ENCODE results near the gene RUVBL1. TPM values are rescaled to one million over a fixed set of nuclear protein-coding genes. Genes with fewer than 3 reads are reported as not detected.
"Not testable (repeated sequence)": the region's sequence is repeated elsewhere in the genome, so short reads cannot be mapped to it uniquely, and the experiment has no call there.

Gene RUVBL1
- total RNA-seq, 2 donors from 2014 or later = 7.5 to 22.1 TPM

DNA sequence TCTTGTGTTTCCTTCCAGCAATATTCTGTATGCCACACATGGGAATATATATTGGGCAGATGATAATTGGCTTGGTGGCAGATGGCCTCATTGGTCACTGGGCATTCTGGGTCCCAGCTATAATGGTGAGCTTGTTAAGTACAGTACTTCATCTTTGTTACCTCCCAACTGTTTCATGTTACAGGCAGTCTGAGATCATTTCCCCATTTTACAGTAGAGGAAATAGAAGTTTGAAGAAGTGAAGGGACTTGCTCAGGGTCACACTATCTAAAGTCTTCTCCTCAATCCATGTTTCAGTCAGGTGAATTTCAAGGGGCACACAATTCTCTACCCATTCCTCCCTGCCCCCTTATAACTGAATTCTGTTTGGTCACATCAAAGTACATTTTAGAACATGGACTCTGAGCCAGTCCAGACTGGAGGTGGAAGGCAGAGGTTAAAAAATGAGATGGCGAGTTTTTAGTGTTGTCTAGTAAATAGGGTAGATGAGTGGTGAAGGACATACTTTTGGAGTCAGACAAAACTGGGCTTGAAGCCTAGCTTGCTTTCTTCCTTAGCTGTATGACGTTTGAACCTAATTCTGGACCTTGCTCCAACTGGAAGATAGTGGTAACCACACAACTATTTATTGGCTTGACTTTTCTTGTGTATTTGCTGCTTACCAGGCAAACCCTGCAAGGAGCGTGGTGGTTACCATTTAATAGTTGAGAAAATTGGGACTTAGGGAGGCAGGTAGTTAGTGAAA lies 32.2 kb upstream of the RUVBL1 start:
- Histone ChIP-seq H3K27ac (no peak overlapping the region), H3K4me3 (no peak overlapping the region), H3K9me3 (no peaks in the 10 kb centered on the region), H3K36me3 (replicated peaks in 1 of 2; ENCODE audit: insufficient read depth in 1 of 2, low read depth in 2 of 2) (no peaks in the 10 kb centered on the region), H3K27me3 (no peaks in the 10 kb centered on the region), H3K4me1 (peaks cover 13% of the 10 kb centered on the region)
- no peak for TF ChIP-seq POLR2A (IDR thresholded peaks at IDR 0.05)
- TF ChIP-seq, protein P1, sequence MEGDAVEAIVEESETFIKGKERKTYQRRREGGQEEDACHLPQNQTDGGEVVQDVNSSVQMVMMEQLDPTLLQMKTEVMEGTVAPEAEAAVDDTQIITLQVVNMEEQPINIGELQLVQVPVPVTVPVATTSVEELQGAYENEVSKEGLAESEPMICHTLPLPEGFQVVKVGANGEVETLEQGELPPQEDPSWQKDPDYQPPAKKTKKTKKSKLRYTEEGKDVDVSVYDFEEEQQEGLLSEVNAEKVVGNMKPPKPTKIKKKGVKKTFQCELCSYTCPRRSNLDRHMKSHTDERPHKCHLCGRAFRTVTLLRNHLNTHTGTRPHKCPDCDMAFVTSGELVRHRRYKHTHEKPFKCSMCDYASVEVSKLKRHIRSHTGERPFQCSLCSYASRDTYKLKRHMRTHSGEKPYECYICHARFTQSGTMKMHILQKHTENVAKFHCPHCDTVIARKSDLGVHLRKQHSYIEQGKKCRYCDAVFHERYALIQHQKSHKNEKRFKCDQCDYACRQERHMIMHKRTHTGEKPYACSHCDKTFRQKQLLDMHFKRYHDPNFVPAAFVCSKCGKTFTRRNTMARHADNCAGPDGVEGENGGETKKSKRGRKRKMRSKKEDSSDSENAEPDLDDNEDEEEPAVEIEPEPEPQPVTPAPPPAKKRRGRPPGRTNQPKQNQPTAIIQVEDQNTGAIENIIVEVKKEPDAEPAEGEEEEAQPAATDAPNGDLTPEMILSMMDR (IDR thresholded peaks at IDR 0.05) = no peak
- intact Hi-C loops (cut with DNase I) = no loop called here
- no peak for DNase-seq
- no peak for ATAC-seq
- WGBS, 2 donors = 74 to 96% methylated on average over 3 of the region's 3 CpGs

- H3K4me3 ChIP-seq = not testable (repeated sequence)
Observed at GRCh38 chr3:128154354-128154753, 30.7 kb upstream of the RUVBL1 start.

DNA sequence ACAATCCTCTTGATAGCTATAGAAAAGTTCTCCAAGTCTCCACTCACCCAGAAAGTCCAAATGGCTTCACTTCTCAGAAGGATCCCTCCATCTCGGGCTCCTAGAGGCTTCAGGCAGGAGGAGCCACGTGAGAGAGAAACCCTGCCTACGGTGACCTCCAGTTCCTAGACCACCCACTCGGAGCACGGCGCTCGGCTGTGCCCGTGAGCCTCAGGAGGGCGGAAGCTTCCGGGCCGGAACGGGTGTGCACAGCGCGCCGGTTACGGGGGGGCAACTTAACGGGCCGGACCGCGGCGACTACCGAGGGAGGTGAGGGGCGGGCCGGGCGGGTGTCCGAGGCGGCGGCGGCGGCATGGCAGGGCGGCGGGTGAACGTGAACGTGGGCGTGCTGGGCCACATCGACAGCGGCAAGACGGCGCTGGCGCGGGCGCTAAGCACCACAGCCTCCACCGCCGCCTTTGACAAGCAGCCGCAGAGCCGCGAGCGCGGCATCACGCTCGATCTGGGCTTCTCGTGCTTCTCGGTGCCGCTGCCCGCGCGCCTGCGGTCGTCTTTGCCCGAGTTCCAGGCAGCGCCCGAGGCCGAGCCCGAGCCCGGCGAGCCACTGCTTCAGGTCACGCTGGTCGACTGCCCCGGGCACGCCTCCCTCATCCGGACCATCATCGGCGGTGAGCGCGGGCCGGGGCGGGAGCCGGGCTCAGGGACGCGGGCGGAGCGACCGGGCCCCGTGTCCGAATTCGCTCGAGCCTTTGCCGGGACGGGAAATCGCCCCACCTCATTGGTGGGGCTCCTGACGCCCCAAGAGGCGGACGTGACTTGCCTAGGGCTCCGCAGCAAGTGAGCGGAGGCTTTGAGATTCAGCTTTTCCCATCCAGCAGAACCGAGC lies 29.8 kb upstream of the RUVBL1 start, which contains the start of gene EEFSEC:
EEFSEC (plus strand) TSS at position 326 of the 886 bp plus-strand sequence; CDS start at position 353, 27 bp downstream.
- ATAC-seq (peak; percentile 97), DNase-seq (peak; percentile 83 to 88 (median 84))
- Histone ChIP-seq H3K9me3 (no peaks in the 10 kb centered on the region), H3K4me3 (peak within 1 kb of the TSS; percentile 69 to 99), H3K4me1 (peaks cover 13% of the 10 kb centered on the region), H3K27ac (peak within 1 kb of the TSS; percentile 58 to 88 (median 78)), H3K27me3 (no peaks in the 10 kb centered on the region), H3K36me3 (replicated peaks in 1 of 2; ENCODE audit: insufficient read depth in 1 of 2, low read depth in 2 of 2) (no peaks in the 10 kb centered on the region)
- intact Hi-C loops (cut with DNase I) = no loop called here
- TF ChIP-seq, protein P1 (IDR thresholded peaks at IDR 0.05) = peak in 2 of 7 experiments; percentile 15
- peak in 2 of 3 donors; percentile 59 to 66 for TF ChIP-seq POLR2A (IDR thresholded peaks at IDR 0.05)
- 0% methylated on average over 8 to 93 of the region's 96 CpGs for WGBS, 2 donors

More at GRCh38 chr3:128154354-128154753, 30.7 kb upstream of the RUVBL1 start:
- 81% methylated on average over 16 of the region's 16 CpGs for WGBS, 2 donors
- H3K27me3 ChIP-seq; H3K36me3 ChIP-seq (replicated peaks in 1 of 2; ENCODE audit: insufficient read depth in 1 of 2, low read depth in 2 of 2); intact Hi-C loops (cut with DNase I); H3K27ac ChIP-seq; H3K9me3 ChIP-seq; ATAC-seq; DNase-seq: not testable (repeated sequence)
- H3K4me1 ChIP-seq = peaks cover 13% of the 10 kb centered on the region

DNA sequence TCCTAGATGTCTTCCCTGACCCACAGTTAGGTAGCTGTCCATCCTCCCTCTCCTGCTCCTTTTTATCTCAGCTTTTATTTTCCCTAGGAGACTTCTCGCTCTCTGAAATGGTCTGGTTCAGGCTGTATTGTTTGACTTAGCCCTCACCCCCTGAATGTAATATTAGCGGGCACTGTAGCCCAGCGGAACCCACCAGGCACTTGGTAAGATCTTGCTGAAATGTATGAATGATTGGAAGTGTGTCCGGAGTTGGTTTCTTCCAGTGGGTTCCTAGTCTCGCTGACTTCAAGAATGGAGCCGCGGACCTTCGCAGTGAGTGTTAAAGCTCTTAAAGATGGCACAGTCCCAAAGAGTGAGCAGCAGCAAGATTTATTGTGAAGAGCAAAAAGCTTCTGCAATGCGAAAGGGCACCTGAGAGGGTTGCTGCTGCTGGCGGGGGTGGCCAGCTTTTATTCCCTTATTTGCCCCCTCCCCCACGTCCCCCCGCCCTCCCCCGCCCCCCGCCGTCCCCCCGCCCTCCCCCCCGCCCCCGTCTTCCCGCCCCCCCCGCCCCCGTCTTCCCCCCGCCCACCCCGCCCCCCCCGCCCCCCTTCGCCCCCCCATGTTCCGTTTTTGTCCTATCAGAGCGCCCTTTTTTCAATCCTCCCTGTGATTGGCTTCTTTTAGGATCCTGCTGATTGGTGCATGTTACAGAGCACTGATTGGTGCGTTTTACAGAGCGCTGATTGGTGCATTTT lies 29.0 kb upstream of the RUVBL1 start:
- peak overlapping the region; percentile 69 to 99 for H3K4me3 ChIP-seq
- H3K27ac ChIP-seq = peak overlapping the region in 3 of 4 donors; percentile 73 to 88 (median 84)
- ATAC-seq (peak; percentile 69), DNase-seq (peak in 1 of 4 donors; percentile 63)
- peaks cover 13% of the 10 kb centered on the region for H3K4me1 ChIP-seq
- no peaks in the 10 kb centered on the region for H3K36me3 ChIP-seq (replicated peaks in 1 of 2; ENCODE audit: insufficient read depth in 1 of 2, low read depth in 2 of 2)
- H3K9me3 ChIP-seq = no peaks in the 10 kb centered on the region
- no peaks in the 10 kb centered on the region for H3K27me3 ChIP-seq
- TF ChIP-seq, protein P1 (IDR thresholded peaks at IDR 0.05) = no peak
- TF ChIP-seq POLR2A (IDR thresholded peaks at IDR 0.05) = no peak
- intact Hi-C loops (cut with DNase I) = no loop called here
- WGBS, 2 donors = 46 to 62% methylated on average over 14 to 20 of the region's 29 CpGs
